GM19238 (cell line): ENCODE data around the gene PNPLA2.

Source experiments
- DNase-seq: peaks from one replicate; pipeline ENCODE4 v3.0.0; 2011; ENCODE audit warnings: low spot score; ENCODE audit not compliant: insufficient read length

The PNPLA2 gene

GRCh38 chr11:798093-798713, 20.5 kb upstream of the PNPLA2 start, which contains the start of gene SLC25A22:
TSS of gene SLC25A22 (minus strand) at chr11:798281. CDS start at chr11:795006, 3,275 bp downstream.
- peak; percentile 99 for DNase-seq

GRCh38 chr11:799641-800316, 18.9 kb upstream of the PNPLA2 start:
- DNase-seq: no peak

GRCh38 chr11:800473-800872, 18.2 kb upstream of the PNPLA2 start:
- no peak for DNase-seq

GRCh38 chr11:801097-801780, 17.5 kb upstream of the PNPLA2 start:
- DNase-seq: no peak

GRCh38 chr11:802018-802617, 16.6 kb upstream of the PNPLA2 start:
- no peak for DNase-seq

GRCh38 chr11:802693-803466, 15.8 kb upstream of the PNPLA2 start:
- no peak for DNase-seq

- DNase-seq: no peak
Observed at GRCh38 chr11:803467-803742, 15.3 kb upstream of the PNPLA2 start.

- no peak for DNase-seq
Observed at GRCh38 chr11:803770-804598, 14.7 kb upstream of the PNPLA2 start.

- no peak for DNase-seq
Observed at GRCh38 chr11:804599-804964, 14.1 kb upstream of the PNPLA2 start.

GRCh38 chr11:808427-809286, 10.1 kb upstream of the PNPLA2 start:
- DNase-seq: no peak

GRCh38 chr11:809287-810039, 9.3 kb upstream of the PNPLA2 start, which contains the start of gene RPLP2:
TSS of gene RPLP2 (plus strand) at chr11:809967. CDS start at chr11:810235, 268 bp downstream.
- DNase-seq: peak; percentile 98

- no peak for DNase-seq
Observed at GRCh38 chr11:810040-810567, 8.6 kb upstream of the PNPLA2 start.

GRCh38 chr11:811446-812245, 7.1 kb upstream of the PNPLA2 start:
- no peak for DNase-seq

- no peak for DNase-seq
Observed at GRCh38 chr11:812390-812789, 6.3 kb upstream of the PNPLA2 start.

GRCh38 chr11:813072-813455, 5.7 kb upstream of the PNPLA2 start:
- DNase-seq: no peak

GRCh38 chr11:813456-814096, 5.1 kb upstream of the PNPLA2 start:
- no peak for DNase-seq

- no peak for DNase-seq
Observed at GRCh38 chr11:815675-816432, 2.9 kb upstream of the PNPLA2 start.
